Fibroblast of lung (primary cell): ENCODE data around the gene USP32. TPM values are rescaled to one million over a fixed set of nuclear protein-coding genes. Genes with fewer than 3 reads are reported as not detected.
A peak's percentile ranks its signal among the peaks of the same experiment; 100 is the strongest.

Experiments used
- DNase-seq, 2 donors: peaks; one replicate each; pipeline versions ENCODE4 v3.0.0 to v3.0.0-alpha.2; 2010; ENCODE audit warnings: low read depth in 2 of 2
- H2AFZ ChIP-seq: 2 replicates; pipeline ENCODE4 v1.5.1; 2012; ENCODE audit warnings: low read length, control low read depth, inconsistent platforms
- H3K27ac ChIP-seq: 2 replicates; pipeline ENCODE4 v1.5.1; 2011; ENCODE audit warnings: low read length, control low read depth; ENCODE audit not compliant: insufficient read depth
- H3K27me3 ChIP-seq: 2 replicates; pipeline ENCODE4 v1.5.1; 2011; ENCODE audit warnings: mild to moderate bottlenecking, low read length; ENCODE audit not compliant: control insufficient read depth, insufficient read depth
- H3K36me3 ChIP-seq: 2 replicates; pipeline ENCODE4 v1.5.1; 2011; ENCODE audit warnings: low read length; ENCODE audit not compliant: control insufficient read depth, insufficient read depth
- H3K4me1 ChIP-seq: 2 replicates; pipeline ENCODE4 v1.5.1; 2011; ENCODE audit warnings: low read length; ENCODE audit not compliant: control insufficient read depth, insufficient read depth; ENCODE audit errors: extremely low read depth
- H3K4me2 ChIP-seq: 2 replicates; pipeline ENCODE4 v1.5.1; 2011; ENCODE audit warnings: low read length, control low read depth; ENCODE audit not compliant: insufficient read depth; ENCODE audit errors: extremely low read depth
- H3K4me3 ChIP-seq, 4 experiments: fragments of 200-600 bp in 1 of 4; sonication (generic) in 1 of 4; replicated peaks in 1 of 4; 2 replicates each; pipeline ENCODE4 v1.5.1; 2011 to 2016; ENCODE audit warnings: low read length in 4 of 4, low read depth in 3 of 4, mild to moderate bottlenecking in 3 of 4, control low read depth in 2 of 4, inconsistent platforms in 1 of 4, mixed read lengths in 1 of 4; ENCODE audit not compliant: insufficient read depth in 1 of 4; ENCODE audit errors: control extremely low read depth in 1 of 4
- H3K79me2 ChIP-seq: 2 replicates; pipeline ENCODE4 v1.5.1; 2012; ENCODE audit warnings: mild to moderate bottlenecking, low read length, inconsistent platforms; ENCODE audit not compliant: control insufficient read depth, insufficient read depth
- H3K9ac ChIP-seq: 2 replicates; pipeline ENCODE4 v1.5.1; 2011; ENCODE audit warnings: mild to moderate bottlenecking, low read length, control low read depth; ENCODE audit not compliant: insufficient read depth
- H3K9me3 ChIP-seq: 2 replicates; pipeline ENCODE4 v1.5.1; 2012; ENCODE audit warnings: low read depth, low read length; ENCODE audit not compliant: control insufficient read depth, insufficient read depth
- H4K20me1 ChIP-seq: 2 replicates; pipeline ENCODE4 v1.5.1; 2011; ENCODE audit warnings: low read length; ENCODE audit not compliant: control insufficient read depth, insufficient read depth; ENCODE audit errors: extremely low read depth
- CTCF ChIP-seq, 2 donors: IDR thresholded peaks in 1 of 2; conservative IDR thresholded peaks in 1 of 2; 1 replicate in 1 of 2; 2 replicates in 1 of 2; pipeline ENCODE4 v1.5.1; 2011 to 2012; ENCODE audit warnings: low read length in 2 of 2, control low read depth in 1 of 2, inconsistent platforms in 1 of 2, low read depth in 1 of 2, mild to moderate bottlenecking in 1 of 2
- EZH2 ChIP-seq: IDR thresholded peaks from 2 replicates; pipeline ENCODE4 v1.5.1; 2012; ENCODE audit warnings: low read length, control low read depth, mild to moderate bottlenecking; ENCODE audit errors: missing control alignments
- polyA plus RNA-seq, 2 donors: library from polyadenylated mRNA; depleted of rRNA in 1 of 2; stranded (reverse) in 1 of 2; unstranded in 1 of 2; fragments of >200 nt; gene quantifications; 2 replicates each; pipeline ENCODE4 v1.2.1, GENCODE V29; 2011 to 2012; ENCODE audit warnings: missing spikeins in 1 of 2
- total RNA-seq: library from RNA; depleted of rRNA; stranded (reverse); fragments of >200 nt; gene quantifications from 2 replicates; pipeline ENCODE4 v1.2.1, GENCODE V29; 2014

The USP32 gene
- total and polyA plus RNA-seq, 2 donors (not counting 1 experiment from before 2014, with no cell fraction given), result 40.1 to 82.7 TPM

GRCh38 chr17:60300949-60301348 lies 91.0 kb downstream of the USP32 start:
- Histone ChIP-seq H3K27me3 (no peaks in the 10 kb centered on the region), H3K4me1 (no peaks in the 10 kb centered on the region), H3K4me2 (no peak overlapping the region), H4K20me1 (no peaks in the 10 kb centered on the region), H3K9ac (no peak overlapping the region), H3K9me3 (no peaks in the 10 kb centered on the region), H3K36me3 (no peaks in the 10 kb centered on the region), H3K79me2 (peaks cover 21% of the 10 kb centered on the region), H3K27ac (no peak overlapping the region), H3K4me3 (no peak overlapping the region), H2AFZ (no peak overlapping the region)
- TF ChIP-seq CTCF (conservative IDR thresholded peaks at IDR 0.05 in 1 of 2, IDR thresholded peaks at IDR 0.05 in 1 of 2; ENCODE audit: low read depth in 1 of 2, low read length in 2 of 2) (no peak), EZH2 (no peak)
- DNase-seq, result peak in 1 of 2 donors; percentile 17

GRCh38 chr17:60300011-60300410 lies 91.9 kb downstream of the USP32 start:
- no peak overlapping the region for H3K9ac ChIP-seq
- no peak overlapping the region for H3K4me2 ChIP-seq
- no peak for DNase-seq
- H3K36me3 ChIP-seq, result no peaks in the 10 kb centered on the region
- H3K4me1 ChIP-seq, result no peaks in the 10 kb centered on the region
- no peaks in the 10 kb centered on the region for H3K27me3 ChIP-seq
- H3K79me2 ChIP-seq, result peaks cover 19% of the 10 kb centered on the region
- H3K4me3 ChIP-seq, result no peak overlapping the region
- no peak overlapping the region for H3K27ac ChIP-seq
- TF ChIP-seq EZH2 (no peak), CTCF (conservative IDR thresholded peaks at IDR 0.05 in 1 of 2, IDR thresholded peaks at IDR 0.05 in 1 of 2; ENCODE audit: low read depth in 1 of 2, low read length in 2 of 2) (no peak)
- no peak overlapping the region for H2AFZ ChIP-seq
- H4K20me1 ChIP-seq, result no peaks in the 10 kb centered on the region
- no peaks in the 10 kb centered on the region for H3K9me3 ChIP-seq

GRCh38 chr17:60297760-60298401 lies 94.1 kb downstream of the USP32 start:
- no peak overlapping the region for H3K27ac ChIP-seq
- TF ChIP-seq CTCF (conservative IDR thresholded peaks at IDR 0.05 in 1 of 2, IDR thresholded peaks at IDR 0.05 in 1 of 2; ENCODE audit: low read depth in 1 of 2, low read length in 2 of 2) (no peak), EZH2 (no peak)
- H3K9me3 ChIP-seq, result no peaks in the 10 kb centered on the region
- H3K4me3 ChIP-seq, result no peak overlapping the region
- no peak for DNase-seq
- H3K4me2 ChIP-seq, result no peak overlapping the region
- peaks cover 12% of the 10 kb centered on the region for H3K79me2 ChIP-seq
- H3K9ac ChIP-seq, result no peak overlapping the region
- no peaks in the 10 kb centered on the region for H3K4me1 ChIP-seq
- H3K27me3 ChIP-seq, result no peaks in the 10 kb centered on the region
- H2AFZ ChIP-seq, result no peak overlapping the region
- H4K20me1 ChIP-seq, result no peaks in the 10 kb centered on the region
- no peaks in the 10 kb centered on the region for H3K36me3 ChIP-seq
